NK-92 treated with Interleukin-12 subunit alpha and Interleukin-12 subunit beta, amount 100 ng/mL, for 24 hours (cell line): Measurements from ENCODE around the gene DNAI2.
"Not testable (repeated sequence)": the region's sequence is repeated elsewhere in the genome, so short reads cannot be mapped to it uniquely, and the experiment has no call there.

Experiments used
- DNase-seq: peaks from one replicate; lab custom pipeline; 2025; lab: John Stamatoyannopoulos, UW

The DNAI2 gene

DNA sequence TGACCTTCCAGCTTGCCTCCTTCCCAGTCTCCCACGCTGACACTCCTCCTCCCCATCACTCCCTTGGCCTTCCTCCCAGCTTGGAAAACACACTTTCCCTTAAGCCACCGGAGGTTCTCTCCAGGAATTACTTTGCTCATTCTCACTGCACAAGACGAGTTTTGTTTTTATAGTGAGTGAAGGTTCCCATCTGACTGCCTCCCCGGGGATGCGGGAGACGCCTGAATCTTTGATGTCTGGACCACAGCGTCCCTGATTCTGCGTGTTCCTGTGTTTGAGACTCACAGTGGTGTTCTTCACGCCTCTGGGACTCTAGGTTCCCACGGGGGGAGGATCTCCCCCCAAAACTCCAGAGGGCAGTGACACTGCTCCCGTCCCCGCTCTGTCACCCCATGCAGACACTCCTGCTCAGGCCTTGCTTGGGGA, 2.0 kb downstream of the DNAI2 start:
- no peak for DNase-seq

DNA sequence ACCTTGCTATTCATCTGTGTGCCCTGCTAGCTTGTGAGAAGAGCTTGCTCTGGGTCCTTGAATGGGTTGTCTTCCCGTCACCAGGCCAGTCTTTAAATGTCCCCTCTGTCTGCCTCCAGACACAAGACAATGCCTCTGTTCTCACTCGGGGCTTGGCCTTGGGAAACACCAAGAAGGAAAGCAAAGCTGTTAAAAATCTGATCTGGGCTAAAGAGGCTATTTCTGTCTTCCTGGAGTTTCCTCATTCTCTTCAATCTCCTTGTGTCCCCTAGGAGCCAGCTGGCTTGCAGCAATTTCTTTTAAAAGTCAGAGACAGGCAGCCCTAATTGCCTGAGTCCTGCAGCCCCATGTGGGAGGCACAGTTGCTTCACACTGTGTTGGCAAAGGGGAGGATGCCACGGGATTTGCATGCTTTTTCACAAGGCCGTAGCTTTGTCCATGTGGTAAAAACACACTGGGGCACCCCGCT, 2.5 kb downstream of the DNAI2 start:
- DNase-seq: no peak

DNA sequence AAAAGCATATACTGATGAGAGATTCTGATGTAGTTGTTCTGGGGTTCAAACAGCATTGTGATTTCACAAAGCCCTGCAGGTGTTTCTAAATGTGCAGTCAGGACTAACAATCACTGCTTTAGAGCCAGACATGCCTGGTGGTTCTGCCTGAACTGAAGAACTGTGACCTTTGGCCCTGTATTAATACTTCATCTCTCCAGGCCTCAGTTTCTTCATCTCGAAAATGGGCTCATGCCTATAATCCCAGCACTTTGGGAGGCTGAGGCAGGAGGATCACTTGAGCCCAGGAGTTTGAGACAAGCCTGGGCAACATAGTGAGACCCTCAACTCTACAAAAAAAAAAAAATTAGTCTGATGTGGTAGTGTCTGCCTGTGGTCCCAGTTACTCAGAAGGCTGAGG, 3.9 kb downstream of the DNAI2 start:
- no peak for DNase-seq

DNA sequence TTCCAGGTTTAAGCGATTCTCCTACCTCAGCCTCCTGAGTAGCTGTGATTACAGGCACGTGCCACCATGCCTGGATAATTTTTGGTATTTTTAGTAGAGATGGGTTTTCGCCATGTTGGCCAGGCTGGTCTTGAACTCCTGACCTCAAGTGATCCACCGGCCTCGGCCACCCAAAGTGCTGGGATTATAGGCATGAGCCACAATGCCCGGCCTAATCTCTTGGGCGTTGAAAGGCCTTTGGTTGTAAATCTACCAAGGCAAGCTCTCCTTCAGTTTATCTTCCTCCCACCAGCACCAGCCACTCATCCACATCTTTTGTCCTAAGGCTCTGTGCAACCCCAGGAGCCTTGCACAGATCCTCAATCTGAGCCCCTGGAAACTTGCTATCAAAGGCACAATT, 5.6 kb downstream of the DNAI2 start:
- DNase-seq: not testable (repeated sequence)

DNA sequence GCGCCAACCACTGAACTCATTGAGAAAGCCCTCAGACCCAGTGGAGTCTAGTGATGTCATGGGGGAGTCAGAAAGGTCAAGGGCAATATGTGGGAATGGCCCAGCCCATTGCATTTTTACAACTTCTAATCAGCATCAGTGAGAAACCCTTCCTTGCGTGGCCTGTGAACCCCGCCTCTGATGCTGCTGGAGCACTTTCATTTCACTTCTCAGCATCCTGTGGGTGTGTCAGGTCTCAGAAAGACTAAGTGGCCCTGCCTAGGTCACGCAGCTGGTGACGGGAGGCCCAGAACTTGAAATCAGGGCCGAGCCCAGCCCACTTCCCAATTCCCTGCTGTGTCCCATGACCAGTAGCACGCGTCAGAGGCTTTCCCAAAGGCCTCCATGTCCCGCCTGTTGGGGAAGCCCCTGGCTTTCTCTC, 6.1 kb downstream of the DNAI2 start:
- DNase-seq: peak; percentile 12

DNA sequence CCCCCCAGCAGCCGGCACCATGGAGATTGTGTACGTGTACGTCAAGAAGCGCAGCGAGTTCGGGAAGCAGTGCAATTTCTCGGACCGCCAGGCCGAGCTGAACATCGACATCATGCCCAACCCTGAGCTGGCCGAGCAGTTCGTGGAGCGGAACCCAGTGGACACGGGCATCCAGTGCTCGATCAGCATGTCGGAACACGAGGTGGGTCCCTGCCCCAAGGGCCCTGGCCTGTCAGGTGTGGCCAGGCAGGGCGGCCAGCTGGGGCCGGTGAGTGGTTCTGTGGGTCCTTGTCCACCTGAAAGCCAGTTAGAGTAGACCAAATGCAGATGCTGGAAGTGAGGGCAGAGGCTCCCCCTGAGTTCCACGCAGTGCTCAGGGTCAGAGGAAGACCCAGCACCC, 7.8 kb downstream of the DNAI2 start:
- no peak for DNase-seq

DNA sequence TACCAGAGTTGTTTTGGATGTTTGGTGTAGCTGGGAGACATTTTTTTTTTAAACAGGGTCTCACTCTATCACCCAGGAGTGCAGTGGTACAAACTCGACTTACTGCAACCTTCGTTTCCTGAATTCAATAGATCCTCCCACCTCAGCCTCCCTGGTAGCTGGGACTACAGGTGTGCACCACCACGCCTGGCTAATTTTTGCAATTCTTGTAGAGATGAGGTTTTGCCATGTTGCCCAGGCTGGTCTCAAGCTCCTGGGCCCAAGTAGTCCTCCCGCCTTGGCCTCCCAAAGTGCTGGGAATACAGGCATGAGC, 8.2 kb downstream of the DNAI2 start:
- not testable (repeated sequence) for DNase-seq

DNA sequence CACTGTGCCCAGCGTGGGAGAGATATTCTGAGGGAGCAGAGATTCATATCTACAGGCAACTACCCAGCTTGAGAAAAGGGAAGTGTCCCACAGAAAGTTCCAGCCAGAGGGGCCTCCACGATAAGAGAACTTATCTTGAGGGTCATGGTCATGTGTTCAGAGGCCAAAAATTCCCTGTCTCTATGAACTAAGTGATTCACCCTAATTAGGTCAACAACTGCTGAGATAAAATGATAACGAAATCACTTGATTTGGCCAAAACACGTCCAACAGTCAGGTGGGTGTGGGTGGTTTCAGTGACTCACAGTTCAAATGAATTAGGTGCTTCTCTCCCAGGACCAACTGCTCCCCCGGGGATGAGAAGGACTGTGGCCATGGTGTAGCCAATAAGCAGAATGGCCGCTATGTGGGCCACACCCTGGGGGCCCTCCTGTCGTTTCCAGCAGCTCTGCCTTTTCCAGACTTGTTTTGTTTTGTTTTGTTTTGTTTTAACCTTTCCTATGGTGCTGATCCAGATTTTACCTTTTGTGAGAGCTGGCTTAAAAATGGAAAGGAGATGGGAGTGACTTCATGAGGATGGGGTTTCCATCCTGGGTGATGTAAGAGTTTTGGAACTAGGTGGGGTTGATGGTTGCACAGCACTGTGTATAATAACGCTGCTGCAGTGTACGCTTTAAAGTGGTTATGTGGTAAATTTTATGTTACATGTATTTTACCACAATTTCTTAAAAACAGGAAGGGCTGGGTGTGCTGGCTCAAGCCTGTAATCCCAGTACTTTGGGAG, 8.7 kb downstream of the DNAI2 start:
- peak; percentile 24 for DNase-seq

DNA sequence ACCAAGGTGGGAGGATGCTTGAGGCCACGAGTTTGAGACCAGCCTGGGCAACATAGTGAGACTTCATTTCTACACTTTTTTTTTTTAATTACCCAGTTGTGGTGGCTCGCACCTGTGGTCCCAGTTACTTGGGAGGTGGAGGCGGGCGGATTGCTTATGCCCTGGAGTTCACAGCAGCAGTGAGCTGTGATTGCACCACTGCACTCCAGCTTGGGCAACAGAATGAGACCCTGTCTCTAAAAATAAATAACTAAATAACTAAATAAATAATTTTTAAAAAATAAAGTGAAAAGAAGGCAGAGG, 9.3 kb downstream of the DNAI2 start:
- DNase-seq: no peak

DNA sequence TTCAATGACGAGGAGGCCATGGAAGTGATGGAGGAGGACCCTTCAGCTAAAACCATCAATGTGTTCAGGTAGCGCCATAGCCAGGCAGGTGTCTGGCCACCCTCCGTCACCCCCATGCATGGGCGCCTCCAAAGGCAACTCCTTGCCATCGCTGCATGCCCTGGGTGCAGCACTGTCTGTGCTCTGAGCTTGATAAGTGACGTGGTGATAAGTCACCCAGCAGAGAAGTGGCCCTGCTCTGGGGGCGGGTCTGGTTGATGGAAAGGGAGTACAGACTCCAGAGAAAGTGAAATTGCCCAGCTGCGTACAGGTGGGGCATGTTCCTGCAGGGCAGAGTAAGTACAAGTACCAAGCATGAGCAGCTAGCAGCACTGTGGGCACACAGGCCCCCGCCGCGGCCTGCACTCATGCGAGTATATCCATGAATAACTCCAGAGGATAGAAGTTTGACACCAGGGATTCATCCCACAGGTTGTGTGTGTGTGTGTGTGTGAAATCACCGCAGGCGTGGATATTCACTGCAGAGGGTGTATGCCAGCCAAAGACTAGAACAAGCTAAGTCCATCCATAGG, 13.1 kb downstream of the DNAI2 start:
- DNase-seq: no peak

DNA sequence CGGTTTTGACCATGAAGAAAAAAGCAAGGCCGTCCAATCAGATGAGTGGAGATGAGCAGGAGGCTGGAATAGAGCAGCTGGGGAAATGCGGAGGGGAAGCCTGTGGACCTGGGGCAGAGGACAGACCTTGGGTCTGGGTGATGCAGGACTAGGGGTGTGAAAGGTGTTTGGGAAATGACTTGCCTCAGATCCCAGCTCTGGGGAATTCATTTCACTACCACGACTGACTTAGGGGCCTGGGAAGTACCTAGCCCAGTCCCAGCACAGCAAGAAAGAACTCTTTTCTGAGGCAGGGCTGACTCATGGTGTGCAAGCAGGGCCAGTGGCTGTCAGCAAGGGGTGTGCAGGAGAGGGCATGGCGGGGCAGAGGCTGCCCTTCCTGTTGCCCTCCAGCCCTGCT, 14.8 kb downstream of the DNAI2 start:
- no peak for DNase-seq

DNA sequence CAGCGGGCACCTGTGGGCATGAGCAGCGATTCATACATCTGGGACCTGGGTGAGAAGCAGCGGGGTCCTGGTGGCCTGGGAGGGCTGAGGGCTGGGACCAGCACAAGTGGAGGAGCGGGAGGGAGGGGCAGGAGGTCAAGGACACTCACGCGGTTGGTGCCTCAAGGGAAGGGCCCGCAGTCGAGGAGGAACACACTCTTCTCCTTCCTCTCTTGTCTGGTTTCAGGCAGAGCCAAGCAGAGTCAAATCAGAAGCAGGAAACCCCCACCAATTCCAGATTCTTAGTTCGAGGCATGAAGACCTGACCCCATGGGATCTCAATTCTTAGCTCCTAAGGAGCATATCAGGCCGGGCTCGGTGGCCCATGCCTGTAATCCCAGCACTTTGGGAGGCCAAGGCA, 15.7 kb downstream of the DNAI2 start:
- DNase-seq: no peak

DNA sequence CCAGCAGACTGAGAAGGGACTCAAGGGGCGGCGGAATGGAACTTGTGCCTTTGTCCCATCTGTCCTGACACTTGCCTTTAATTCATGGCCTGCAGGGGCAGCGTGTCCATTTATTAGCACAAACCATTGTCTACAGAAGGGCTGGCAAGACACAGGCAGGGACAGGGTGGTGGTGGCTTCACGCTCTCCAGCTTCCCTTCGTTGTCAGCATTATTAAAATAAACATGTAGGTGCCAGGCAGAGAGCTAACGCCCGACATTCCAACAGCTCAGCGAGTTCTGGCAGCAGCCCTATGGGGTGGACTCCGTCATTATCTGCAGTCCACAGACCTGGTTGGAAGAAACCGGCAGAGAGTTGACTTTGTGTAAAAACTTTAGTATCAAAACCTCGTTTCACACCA, 16.3 kb downstream of the DNAI2 start:
- no peak for DNase-seq

DNA sequence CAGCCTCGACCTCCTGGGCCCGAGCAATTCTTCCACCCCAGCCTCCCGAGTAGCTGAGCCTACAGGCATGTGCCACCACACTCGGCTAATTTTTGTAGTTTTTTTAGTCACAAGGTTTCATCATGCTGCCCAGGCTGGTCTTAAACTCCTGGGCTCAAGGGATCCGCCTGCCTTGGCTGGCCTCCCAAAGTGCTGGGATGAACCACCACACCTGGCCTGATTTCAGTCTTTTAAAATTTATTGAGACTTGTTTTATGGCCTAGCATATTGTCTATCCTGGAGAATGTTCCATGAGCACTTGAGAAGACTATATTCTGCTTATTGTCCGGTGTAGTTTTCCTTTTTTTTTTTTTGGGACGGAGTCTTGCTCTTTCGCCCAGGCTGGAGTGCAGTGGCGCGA, 18.5 kb downstream of the DNAI2 start:
- no peak for DNase-seq

DNA sequence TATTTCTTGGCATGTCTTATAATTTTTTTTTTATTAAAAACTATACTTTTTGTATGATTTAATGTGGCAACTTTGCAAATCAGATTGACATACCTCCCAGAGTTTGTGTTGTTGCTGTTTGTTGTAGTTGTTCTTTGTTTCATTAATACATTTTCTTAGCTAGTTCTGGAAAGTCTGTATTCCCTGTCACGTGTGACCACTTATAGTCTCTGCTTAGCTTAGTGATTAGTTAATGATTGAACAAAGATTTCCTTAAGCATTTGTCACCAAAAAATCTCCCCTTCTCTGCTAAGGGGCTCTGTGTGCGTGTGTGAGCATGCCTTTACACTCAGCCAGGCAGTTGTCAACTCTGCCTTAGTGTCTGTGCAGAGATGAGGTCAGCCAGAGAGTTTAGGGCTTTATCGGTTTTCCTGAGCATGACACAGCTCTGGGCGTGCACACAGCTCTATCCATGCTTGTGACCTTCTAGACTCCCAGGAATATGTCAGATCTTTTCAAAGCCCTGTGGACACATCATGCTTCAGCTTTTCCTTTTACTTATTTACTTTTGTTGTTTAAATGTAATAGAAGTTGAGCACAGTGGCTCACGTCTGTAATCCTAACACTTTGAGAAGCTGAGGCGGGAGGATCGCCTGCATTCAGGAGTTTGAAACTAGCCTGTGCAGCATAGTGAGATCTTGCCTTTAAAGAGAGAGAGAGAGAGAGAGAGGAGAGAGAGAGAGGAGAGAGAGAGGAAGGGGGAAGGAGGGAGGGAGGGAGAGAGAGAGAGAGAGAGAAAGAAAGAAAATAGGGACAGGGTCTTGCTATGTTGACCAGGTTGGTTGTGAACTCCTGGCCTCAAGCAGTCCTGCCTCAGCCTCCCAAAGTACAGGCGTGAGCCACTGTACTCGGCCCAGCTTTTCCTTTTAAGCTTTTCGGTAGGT, 21.9 kb downstream of the DNAI2 start:
- no peak for DNase-seq

DNA sequence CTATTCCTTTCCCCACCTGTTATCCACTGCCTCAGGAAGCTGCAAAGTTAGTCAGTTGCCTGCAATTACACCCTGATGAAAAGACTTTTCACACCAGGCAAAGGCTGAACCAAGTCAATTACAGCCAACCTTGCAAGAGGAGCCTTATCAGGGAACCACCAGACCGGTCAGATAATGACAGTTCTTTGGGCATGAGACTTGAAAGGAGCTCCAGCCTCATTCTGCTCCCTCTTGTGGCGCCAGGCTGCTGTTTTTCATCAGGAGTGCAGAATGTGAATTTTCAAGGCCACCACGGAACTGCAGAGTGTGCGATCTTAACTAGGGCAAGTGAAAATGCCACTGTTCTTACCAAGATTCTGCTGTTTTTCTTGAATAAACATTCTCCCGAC, 22.5 kb downstream of the DNAI2 start:
- no peak for DNase-seq

DNA sequence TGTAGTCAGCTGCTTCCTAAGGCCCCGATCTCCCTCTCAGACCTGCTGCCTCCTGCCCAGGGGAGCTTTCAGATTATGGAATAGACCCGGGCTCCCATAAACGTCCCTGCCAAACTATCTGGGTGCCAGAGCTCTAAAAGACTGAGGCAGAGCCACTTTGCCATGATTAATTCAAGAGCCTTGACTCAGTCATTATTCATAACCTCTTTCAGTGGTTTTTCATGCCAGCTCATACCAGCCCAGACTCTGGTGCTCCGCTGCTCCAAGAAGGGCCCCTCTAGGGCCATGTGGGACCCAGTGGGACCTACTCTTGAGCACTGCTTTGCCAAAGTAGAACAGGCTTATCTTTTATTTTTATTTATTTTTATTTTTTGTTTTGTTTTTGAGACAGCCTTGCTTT, 23.9 kb downstream of the DNAI2 start:
- no peak for DNase-seq

DNA sequence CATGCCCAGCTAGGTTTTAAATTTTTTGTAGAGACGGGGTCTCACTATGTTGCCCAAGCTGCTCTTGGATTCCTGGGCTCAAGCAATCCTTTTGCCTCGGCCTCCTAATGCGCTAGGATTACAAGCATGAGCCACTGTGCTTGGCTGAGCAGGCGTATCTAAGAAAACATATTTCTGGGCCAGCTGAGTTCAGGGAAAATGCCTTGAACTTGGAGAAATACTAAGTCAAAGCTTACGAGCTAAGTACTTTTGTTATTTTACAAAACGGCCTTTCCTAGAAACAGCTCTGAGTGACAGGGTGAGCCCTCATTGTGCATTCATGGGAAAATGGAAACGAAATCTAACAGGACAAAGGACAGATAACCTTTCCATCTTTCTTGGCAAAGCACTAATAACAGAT, 24.7 kb downstream of the DNAI2 start:
- no peak for DNase-seq

DNA sequence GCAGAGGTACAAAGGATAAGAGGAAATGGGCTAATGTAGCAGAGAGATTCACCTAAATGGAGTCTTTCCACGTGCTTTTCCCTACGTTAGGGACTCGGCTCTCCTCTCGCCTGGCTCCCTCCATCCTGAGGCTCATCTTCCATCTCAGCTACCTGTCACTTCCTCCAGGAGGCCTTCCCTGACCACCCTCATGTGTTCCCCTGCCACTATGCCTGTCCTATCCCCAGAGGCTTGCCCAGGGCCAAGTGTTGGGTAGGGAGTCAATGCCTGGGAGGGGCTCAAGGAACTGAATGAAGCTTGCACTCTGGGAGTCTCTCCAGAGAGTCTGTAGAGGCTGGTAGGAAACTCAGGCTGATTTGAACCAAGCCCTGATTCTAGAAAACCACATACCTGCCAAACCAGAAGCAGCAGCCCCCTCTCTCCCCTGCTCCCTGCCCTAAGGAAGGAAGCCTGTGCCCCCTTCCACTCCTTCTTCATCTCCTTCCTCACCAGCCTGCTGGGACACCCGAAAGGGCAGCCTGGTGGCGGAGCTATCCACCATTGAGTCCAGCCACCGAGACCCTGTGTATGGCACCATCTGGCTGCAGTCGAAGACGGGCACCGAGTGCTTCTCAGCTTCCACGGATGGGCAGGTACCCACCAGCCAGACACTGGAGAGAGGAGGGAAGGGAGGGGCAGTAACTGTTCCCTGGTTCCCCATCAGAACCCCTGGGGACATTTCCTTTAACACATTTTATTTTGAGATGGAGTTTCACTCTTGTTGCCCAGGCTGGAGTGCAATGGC, 25.4 kb downstream of the DNAI2 start:
- DNase-seq: no peak

DNA sequence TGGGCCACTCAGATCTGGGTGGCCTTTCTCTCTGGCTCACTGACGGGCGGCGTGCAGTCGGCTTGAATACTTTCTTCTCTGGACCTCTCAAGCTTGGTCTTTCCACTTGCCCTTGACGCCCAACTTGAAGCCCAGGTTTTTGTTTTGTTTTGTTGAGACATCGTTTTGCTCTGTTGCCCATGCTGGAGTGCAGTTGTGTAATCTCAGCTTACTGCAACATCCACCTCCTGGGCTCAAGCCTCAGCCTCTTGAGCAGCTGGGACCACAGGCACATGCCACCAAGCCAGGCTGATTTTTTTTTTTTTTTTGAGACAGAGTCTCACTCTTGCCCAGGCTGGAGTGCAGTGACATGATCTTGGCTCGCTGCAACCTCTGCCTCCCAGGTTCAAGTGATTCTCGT, 29.3 kb downstream of the DNAI2 start:
- peak; percentile 35 for DNase-seq

DNA sequence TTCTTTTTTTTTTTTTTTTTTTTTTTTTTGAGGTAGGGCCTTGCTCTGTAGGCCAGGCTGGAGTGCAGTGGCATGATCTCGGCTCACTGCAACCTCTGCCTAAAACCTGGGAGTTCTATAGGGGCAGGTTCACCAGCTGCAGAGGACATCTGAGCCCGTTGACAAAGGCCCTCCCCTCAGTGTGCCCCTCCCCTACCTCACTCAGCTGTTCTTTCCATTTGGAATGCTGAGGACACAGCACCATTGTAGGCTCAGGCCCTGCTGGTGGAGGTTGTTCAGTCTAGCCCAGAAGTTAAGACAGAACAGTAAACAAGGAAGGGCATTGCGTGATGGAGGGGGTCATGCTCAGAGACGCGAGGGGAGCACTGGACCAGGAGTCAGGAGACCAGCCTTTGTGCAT, 30.1 kb downstream of the DNAI2 start:
- no peak for DNase-seq

DNA sequence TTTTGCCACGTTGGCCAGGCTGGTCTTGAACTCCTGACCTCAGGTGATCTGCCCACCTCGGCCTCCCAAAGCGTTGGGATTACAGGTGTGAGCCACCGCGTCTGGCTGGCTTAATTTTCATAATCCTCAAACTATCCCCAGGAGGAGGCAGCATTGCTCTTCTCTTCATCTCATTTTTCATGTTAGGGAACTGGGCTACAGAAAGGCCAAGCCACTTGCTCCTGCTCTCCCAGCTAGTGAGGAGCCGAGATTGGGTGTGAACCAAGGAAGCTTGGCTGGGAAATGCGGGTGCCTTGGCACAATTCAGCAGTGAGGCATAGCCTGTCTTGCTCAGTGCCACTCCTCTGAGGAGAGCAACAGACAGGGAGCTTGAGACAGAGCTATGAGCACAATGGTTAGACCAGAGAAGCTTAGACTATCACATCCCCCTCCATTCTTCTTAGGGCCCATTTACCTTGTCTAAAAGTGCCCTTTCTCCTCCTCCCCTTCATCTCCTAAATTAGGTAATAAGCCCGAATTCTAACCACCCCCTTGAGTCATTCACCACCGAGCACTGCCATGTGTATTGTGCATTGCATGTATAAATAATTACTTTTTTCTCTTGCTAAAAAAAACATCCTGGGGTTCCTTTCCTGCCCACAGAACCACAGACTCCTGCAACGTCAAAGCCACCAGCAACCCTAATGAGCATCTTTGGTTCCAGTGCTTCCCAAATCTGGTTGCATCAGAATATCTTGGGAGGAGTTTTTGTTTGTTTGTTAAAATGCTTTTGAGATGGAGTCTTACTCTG, 32.0 kb downstream of the DNAI2 start:
- peak; percentile 41 for DNase-seq
